Amniotic epithelial cell (primary cell): ENCODE results near the gene ADNP.
"Not testable (repeated sequence)": the region's sequence is repeated elsewhere in the genome, so short reads cannot be mapped to it uniquely, and the experiment has no call there.

Source experiments
- DNase-seq: peaks from one replicate; pipeline ENCODE4 v3.0.0-alpha.2; 2010; ENCODE audit warnings: low read depth

ADNP gene

DNA sequence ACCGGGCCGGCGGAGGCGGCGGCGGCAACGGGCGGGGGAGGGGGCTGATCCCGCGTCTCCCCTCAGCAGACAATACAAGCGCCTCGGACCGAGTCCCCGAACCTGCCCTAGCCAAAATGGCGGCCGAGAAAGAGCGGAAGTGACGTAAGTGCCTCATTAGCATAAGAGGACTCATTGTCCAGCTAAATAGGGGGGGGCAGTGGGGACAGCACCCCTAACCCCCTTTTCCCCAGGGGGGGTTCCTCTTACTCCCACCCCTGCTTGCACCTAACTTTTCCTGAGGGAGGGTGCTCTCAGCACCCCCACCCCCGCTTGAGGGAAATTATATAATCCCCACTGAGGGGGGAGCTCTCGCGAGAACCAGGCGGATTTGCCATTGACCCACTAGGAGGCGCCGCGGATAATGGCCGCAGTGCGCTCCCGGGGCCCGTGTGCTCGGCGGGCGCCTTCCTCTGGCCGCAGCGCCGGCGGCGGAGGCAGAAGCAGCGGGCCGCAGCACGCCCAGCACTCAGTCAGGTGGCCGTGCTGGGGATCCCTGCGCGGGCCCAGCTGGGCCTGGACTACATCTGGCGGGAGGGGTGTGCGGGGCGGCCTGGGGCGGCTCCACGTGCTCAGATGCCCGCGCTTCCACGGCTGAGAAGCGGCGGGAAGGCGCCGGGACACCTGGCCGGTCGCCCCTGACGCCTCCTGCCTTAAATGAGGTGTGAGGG lies at the start of gene ADNP:
Gene ADNP, minus strand, starts transcription at position 132 of the 710 bp plus-strand sequence. CDS start 27,441 bp downstream, outside the sequence.
- peak; percentile 95 for DNase-seq

DNA sequence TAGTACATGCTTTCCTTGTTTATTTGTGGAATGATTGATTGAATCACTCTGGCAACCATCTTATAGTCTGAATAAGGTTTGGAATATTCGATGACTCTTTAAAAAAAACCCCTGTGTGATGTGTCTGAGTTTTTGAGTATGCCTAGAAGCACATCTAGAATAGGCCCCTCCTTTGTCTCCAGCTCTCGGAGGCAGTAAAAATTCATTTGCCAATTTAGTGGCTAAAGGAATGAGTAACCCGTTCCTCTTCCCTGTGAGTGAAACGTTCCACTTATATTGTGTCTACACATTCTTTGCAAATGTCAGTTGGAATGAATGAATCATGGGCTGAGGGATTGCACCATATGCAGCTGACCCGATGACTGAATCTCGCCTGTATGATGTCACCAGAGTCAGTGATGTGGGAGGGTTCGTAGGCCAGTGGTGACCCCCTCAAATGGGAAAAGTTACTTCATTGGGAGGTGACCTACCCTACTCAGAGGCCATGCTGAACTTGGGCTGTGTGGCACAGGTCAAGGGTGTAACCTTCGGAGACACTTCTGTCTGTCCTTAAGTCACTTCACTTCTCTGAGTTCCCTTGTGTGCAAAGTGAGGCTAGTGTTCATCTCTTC lies 48.9 kb upstream of the ADNP start:
- DNase-seq: peak; percentile 99

DNA sequence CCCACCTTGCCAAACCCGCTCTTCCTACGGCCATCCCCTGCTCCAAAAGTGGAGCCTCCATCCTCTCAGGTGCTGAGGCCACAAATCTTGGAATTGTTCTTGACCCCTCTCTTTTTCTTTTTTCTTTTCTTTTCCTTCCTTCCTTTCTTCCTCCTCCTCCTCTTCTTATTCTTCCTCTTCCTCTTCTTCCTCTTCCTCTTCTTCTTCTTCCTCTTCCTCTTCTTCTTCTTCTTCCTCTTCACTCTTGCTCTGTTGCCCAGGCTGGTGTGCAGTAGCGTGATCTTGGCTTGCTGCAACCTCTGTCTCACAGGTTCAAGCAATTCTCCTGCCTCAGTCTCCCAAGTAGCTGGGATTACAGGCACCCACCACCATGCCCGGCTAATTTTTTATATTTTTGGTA lies 47.3 kb upstream of the ADNP start:
- not testable (repeated sequence) for DNase-seq

DNA sequence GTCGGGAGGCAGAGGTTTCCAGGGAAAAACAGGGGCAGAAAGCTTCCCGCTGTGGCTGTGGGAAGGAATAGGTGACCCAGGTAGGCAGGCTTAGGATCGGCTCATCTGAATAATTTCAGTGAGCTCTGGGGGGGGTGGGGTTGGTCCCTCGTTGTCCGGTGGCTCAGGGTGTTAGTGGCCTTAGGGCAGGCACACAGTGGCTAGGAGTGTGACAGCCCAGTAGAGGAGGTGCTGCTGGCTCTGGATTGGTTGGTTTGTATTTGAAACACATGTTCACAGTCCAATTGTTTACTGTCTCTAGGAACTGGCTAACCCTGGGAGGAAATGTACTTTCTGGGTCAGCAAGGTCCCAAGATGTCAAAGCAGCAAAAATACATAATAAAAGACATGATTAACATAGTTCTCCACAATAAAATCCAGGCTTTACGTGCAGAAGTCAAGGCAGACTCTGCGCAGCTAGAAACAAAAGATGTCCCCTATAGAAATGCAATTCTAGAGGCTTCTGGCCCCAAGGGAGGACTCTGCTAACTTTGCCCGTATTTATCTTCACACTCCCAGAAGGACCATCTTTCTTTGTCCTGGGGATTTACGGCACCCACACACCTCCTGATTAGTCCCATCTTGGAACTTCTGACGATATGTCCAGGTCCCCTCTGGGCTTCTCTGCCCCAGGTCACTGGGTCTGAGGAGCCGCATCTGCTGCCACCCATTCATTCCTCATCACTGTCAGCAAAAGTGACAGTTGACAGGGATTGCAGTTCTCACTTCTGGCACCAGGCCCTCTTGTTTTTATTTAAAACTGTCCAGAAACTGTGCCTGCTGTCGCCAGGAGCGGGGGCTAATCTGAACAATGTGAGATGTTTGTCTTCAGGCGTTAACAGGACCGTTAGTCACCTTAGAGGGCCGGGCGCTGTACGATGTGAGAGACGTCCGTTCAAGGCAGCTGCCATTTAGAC lies 46.1 kb upstream of the ADNP start:
- no peak for DNase-seq

DNA sequence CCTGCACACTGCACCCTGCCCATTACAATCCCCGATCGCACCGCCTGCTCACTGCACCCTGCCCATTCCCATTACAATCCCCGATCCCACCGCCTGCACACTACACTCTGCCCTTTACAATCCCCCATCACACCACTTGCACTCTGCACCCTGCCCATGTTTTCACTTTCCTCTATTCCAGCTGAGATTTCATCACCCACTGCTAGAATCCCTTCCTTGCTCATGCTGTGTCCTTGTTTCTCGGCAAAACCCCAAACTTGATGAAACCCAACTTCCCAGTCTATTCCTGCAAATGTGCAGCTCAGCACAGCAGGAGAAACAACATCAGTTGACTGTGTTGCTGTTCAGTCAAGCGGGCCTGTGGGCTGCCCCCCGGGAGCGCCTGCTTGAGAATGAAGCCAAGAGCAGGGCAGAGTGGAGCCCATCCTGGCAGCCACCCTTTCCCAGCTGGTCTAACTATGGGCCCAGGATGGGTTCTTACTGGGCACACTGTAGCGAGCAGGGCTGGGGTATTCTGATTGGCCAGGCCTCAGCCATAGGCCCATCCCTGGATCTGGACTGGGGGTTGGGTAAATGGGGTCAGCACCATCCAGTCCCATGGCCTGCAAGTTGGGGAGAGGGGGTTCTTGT lies 44.6 kb upstream of the ADNP start:
- no peak for DNase-seq

DNA sequence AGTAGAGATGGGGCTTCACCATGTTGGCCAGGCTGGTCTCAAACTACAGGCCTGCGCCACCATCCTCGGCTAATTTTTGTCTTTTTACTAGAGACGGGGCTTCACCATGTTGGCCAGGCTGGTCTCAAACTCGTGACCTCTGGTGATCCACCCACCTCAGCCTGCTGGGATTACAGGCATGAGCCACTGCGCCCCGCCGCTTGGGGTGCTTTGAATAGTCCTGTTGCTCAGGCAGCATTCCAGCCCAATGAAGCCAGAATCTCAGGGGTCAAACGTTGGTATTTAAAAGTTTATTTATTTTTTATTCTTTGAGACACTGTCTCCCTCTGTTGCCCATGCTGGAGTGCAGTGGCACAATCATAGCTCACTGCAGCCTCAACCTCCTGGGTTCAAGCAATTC lies 38.7 kb upstream of the ADNP start:
- no peak for DNase-seq

DNA sequence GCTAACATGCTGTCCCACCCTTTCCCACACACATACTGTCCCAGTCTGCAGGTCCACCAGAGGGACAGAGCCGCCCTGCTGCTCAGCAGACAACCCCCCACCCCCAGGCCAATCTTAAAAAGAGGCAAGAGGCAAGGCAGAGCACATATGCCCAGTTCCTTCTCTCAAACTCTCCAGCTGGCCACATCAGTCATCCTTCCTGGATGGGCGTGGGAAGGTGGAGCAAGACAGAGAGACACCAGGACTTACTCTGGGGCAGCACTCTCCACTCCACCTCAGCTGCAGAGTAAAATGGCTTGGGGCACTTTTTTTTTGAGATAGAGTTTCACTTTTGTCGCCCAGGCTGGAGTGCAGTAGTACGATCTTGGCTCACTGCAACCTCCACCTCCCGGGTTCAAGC lies 38.2 kb upstream of the ADNP start:
- DNase-seq: no peak

DNA sequence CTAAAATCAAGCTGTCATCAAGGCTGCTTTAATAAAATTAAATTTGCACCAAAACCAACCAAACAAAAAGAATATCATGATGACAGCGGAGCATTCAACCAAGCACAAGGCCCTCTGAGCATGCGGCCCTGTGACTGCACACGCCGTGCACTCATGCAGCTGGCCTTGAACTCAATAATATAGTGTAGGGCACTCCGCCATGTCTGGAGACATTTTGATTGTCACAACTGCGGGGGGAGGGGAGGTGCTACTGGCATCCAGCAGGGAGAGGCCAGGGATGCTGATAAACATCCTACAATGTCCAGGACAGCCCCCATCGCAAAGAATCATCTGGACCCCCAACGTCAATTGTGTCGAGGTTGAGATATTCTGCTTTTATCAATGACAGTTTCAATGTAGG lies 37.1 kb upstream of the ADNP start:
- DNase-seq: no peak

DNA sequence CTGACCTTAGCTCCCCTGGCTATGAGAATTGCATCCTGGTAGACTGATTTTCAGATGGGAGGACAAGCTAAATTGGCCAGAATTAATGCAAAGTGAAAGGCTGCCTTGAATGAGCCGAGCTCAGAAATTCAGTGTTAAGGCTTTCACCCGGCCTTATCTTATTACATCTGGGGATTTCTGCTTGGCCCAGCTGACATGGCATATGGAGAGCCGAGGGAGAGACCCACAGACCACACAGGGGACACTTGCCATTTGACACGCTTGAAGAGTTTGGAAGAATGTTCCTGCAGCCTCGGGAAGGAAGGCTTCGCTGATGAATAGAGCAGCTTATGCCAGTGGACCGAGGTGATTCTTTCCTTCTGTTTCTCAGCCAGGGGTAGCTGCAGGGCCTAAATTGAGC lies 36.3 kb upstream of the ADNP start:
- DNase-seq: no peak

DNA sequence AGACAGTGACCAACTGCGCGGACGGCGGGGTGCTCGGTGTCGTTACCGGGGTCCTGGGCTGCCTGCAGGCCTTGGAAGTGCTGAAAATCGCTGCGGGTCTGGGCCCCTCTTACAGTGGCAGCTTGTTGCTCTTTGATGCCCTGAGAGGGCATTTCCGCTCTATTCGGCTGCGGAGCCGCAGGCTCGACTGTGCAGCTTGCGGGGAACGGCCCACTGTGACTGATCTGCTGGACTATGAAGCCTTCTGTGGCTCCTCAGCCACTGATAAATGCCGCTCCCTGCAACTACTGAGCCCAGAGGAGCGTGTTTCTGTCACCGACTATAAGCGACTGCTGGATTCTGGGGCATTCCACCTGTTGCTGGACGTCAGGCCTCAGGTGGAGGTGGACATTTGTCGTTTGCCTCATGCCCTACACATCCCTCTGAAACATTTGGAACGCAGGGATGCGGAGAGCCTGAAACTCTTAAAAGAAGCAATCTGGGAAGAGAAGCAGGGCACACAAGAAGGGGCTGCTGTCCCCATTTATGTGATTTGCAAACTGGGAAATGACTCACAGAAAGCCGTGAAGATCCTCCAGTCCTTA lies 28.4 kb upstream of the ADNP start:
- DNase-seq: no peak

DNA sequence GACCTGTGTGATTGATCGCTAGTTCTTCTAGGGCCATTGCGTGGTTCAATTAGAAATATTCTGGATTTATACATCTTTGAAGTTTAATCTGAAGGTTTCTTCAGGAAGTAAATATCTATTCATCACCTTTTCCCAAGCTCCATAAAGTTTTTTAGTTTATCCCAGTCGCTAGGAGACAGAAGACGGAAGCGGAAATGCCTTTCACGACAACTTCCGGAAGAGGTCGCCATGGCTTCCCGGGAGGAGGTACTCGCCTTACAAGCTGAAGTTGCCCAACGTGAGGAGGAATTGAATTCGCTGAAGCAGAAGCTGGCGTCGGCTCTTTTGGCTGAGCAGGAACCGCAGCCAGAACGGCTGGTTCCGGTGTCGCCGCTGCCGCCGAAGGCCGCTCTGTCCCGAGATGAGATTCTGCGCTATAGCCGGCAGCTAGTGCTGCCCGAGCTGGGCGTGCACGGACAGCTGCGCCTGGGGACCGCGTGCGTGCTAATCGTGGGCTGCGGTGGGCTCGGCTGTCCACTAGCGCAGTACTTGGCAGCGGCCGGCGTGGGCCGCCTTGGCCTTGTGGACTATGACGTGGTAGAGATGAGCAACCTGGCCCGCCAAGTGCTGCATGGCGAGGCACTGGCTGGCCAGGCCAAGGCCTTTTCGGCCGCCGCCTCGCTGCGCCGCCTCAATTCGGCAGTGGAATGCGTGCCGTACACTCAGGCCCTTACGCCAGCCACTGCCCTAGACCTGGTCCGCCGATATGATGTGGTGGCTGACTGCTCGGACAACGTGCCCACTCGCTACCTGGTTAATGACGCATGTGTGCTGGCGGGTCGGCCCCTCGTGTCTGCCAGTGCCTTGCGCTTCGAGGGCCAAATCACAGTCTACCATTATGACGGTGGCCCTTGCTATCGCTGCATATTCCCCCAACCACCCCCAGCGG lies 27.6 kb upstream of the ADNP start, which contains the start of gene MOCS3:
Gene MOCS3, plus strand, starts transcription at position 204 of the 928 bp plus-strand sequence. Its CDS starts 25 bp downstream, at position 229.
- DNase-seq: peak; percentile 93

DNA sequence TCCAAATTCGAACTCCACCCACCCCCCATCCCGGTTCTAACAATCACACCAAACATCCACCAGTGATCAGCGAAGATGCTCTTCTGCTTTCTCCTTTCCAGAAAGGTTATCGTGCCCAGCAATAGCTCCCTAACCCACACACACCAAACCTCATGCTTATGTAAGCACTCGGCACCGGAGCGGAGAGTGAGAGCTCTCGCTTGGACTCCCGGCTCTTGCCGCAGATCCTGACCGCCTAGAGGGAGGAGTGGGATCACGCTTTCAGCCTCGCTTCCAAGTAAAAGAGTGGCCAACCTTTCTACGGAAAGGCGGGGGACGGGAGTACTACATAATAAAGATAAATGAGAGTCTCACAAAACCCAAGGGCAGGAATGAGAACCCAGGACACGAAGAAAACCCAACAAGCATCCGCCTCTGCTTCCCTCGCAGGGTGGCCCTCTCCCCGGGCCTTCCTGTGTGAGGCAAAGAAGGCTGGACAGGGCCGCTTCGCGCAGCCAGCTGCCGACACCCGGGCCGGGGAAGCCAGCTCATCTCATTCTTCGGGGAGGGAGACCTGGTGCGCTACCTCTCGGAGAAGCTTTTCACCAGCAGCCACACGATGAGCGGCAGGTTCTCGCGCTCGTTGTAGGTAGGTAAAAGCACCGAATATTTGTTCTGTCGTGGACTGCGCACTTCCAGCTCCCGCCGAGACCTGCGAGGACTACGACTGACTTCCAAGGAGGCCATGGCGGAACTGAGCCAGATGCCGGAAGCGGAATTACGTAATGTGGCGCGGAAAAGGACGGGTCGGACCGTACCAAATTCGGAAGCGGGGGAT lies 26.8 kb upstream of the ADNP start, which contains the start of gene DPM1:
Gene DPM1, minus strand, starts transcription at position 735 of the 817 bp plus-strand sequence. Its CDS starts 9 bp downstream, at position 726.
- peak; percentile 35 for DNase-seq

DNA sequence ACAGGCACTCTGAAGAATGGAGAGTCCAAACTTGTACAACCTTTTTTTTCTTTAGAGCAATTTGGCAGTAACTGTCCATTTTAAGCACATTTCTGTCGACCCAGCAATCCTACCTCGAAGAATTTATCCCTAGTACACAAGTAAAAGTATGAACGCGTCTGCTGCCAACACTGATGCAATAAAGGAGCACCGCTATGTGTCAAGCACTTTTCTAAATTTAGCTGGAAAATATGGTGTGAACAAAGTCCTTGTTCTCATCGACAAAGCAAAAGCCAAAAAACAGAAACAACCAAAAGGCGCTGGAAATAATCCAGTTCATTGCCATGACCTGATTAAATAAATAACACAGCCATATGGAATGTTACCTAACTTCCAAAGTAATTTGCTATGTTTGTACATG lies 26.0 kb upstream of the ADNP start:
- DNase-seq: peak; percentile 41

DNA sequence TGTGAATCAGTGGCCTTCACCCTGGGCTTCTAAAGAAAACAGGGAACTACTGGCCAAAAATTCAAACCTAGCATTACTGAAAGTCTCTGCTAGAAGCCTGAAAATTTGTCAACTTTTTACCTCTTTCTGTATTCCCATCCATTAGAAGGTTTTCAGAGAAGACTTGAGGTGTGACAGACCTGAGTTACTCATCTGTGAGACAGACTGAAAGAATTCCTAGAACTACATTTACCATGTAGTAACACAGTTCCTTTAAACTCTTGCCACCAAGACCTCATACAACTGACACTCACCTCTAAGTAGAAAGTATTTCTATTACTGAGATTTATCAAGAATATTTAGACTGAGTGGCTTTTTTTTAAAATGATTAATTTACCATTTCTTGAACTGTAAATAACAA lies 22.6 kb upstream of the ADNP start:
- no peak for DNase-seq

DNA sequence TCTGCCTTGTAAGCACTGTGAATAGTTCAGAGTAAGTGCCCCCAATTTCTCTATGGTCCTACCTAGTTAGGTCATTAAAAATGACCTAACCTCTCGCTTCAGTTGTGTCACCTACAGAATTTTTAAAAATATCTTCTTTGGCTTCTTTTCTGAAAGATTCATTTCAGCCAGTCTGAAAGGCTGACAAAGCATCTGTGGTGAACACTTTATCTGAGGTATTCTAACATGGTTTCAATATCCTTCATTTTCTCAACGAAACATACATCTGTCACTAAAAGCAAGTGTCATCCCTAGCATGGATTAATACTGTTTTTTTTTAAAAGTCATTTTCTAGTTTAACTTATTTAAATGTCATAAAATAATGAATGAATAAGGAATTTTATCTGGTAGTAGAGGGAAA lies 22.0 kb upstream of the ADNP start:
- no peak for DNase-seq

DNA sequence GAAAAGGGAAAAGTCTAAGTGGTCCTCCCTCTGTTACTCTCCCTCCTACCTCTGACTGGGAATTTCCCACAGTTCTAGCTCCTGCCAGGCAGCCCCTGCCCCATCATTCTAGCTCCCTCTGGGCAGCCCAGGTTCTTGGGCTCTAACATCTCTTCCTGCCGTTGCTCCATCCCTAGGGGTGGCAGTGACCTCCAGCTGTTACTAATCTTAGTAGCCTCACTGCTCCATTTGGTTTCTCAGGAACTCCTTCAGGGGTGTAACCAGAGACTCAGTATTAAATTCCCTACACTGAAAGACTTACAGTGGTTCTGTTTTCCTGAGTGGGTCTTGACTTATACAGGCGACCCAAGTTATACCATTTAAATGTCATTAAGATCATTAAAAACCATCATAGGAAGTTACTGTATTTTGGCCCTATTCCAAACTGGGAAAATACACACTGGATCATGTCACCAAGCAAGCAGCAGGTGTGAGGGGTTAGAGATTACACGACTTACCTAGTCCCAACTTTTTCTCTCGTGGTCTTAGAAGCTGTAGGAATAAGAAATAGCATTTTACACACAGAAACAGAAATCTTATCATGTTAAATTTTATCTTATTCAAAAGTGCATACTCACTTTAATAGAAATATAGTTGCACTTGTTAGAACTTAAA lies 17.0 kb upstream of the ADNP start:
- DNase-seq: no peak

DNA sequence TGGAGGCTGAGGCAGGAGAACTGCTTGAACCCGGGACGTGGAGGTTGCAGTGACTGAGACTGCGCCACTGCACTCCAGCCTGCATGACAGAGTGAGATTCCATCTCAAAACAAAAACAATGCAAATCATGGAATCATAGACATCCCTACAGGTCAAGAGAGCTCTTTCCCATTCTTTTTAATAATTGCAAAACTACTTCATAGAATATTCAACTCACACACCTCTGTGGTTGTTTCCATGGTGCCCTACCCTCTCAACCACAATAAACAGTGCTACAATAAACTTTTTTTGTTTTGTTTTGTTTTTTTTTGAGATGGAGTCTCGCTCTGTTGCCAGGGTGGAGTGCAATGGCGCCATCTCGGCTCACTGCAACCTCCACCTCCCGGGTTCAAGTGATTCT lies 11.8 kb upstream of the ADNP start:
- DNase-seq: no peak

DNA sequence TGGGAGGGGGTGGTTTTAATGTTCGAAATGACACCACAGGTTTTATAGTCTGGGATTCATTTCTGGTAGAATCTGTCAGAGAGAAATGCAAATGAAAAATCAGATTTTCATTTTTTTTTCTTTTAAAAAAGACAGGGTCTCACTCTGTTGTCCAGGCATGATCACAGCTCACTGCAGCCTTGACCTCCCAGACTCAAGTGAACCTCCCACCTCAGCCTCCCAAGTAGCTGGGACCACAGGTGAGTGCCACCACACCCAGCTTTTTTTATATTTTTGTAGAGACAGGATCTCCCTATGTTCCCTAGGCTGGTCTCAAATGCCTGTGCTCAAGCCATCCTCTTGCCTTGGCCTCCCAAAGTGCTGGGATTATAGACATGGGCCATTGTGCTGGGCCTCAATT lies 2.4 kb upstream of the ADNP start:
- no peak for DNase-seq

DNA sequence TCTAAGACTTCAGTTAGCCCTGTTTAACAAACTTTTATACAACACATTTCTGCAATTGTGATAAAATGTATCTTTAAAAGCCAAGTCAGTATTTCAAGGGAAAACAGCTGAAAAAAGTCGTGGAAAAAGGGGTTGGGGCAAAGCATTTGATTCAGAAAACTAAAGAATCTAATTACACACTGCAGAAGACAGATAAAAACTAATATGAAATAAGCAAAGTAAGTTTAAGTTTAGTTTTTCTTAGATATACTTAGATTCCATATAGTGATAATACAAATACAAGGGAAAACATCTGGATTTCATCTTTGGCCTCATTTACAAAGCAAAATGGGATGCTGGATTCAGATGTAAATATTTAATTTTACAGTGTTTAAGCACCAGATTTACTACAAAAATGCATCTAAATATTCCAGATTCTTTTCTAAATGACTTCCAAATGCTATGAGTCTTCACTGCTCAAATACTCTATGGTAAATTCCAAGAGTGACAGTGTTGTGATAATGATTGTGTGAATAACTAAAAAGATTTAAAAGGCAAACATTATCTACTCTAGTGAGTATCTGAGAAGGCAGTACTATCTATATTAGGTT lies 1.5 kb upstream of the ADNP start:
- no peak for DNase-seq
